ENCODE data around the gene MPND.
A peak's percentile ranks its signal among the peaks of the same experiment; 100 is the strongest.

The MPND gene

DNA sequence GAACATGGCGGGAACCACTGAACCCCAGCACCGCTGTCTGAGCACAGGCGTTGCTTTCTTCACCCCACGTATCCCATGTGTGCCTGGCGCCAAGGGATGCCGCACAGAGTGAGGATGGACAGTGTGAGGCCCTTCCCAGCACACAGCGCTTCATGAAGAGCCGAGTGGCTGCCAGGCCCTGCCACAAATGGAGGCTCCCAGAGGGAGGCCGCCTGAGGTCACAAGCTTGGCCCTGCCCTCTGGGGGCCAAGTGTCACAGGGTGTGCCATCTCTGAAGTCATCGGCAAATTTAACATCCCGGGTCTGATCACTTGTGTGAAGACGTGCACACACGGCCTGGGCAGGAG is 24.4 kb downstream of the MPND start:
- no peak for DNase-seq

DNA sequence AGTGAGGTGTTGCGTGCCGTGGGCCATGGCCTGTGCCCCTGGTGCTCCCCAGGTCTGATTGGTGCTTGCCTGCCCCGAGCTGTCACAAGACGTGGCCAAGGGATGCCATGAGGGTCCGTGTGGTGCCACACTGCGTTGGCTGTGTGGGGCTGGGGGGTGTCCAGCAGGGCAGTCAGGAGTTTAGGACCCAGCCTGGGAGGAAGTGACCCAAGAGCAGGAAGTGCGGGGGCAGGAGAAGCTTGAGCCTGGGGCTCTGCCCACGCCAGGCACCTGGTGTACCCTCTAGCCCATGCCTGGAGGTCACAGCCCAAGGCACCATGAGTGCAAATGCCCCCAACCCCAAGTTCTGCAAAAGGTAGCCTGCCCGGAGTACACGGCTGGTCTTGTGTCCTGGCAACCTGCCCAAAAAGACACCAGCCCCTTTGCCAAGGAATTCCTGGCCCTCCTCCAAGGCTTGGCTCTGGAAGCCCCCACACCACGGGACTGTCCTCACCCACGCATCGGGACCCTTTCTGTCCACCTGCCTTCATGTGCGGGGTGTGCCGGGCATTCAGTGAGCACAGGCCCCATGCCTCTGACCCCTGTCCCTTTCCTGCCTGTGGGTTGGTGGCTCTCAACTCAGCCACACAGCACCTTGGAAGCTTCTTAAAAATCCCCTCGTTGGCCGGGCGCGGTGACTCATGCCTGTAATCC is 24.9 kb downstream of the MPND start:
- no peak for DNase-seq

DNA sequence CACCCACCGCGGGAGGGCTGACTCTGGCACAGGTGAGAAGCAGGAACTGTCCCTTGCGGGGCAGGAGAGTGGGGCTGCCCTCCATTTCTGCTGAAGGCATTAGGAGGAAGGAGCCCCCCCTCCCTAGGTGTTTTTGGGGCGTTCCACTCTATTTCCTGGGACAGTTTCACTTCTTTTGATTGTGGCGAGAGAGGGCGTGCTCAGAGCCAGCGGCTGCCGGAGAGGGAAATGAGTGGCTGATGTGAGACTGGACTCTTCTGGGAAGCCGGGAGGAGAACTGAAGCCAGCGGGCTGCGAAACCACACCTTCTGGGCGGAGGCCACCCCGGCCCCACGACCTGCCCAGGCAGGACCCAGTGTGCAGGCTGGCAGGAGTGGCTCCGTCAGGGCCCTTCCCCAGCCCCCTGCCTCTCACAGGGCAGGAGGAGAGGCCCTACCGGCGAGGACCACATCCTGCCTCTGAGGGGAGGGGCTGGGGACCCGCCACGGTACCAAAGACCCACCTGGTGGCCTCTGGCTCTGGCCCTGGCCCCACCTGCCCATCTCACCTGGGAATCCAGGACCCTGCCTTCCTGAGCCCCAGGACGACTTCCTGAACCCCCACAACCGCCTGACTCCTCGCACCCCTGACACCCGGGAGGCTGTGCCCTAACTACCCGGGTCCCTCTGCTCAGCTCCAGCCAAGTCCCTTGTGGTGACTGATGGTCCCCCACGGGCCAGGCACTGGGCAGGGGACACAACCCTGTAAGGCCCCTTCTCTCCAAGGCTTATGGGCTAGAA is 25.9 kb downstream of the MPND start:
- no peak for DNase-seq

DNA sequence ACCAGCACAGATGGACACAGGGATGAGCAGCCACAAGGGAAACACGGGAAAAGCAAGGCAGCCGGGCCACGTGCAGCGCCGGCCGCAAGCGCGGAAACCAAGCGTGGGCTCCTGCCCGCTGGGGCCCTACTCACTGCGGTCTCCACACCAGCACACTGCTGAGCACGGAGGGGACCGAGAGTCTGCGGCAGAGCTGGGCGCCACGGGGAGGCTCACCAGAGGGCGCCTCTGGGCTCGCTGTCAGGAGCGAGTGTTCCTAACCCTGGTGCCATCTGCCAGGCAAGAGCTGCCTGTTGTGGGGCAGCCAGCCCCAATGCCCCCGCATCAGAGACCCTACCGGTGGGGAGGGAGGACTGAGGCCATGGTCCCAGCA is 26.5 kb downstream of the MPND start:
- peak; percentile 9 for DNase-seq

DNA sequence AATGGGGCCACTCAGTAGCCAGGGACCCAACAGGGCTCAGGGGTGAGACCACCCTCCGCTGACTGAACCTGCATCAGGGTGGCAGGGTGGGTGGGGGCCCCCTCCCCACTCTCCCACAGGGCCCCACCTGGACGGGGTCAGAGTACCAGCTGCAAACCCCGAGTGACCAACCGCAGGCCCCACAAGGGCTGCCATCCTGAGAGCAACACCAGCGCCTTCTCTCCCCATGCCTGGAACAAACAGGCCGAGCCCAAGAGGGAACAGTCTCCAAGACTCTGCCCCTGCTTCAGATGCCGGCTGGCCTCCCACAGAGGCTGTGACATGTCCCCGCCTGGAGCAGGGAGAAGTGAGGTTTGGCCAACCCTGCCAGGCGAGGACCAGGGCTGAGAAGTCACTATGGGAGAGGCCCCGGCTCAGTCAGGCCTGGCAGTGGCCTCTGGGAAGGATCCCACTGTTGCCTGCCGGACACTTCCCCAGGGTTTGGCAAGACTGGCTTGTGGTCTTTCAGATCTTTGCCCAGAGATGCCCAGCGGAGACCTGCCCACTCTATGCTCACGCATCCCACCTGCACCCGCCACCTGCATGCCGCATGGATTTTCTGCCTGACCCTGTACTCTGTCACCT is 27.2 kb downstream of the MPND start:
- no peak for DNase-seq

DNA sequence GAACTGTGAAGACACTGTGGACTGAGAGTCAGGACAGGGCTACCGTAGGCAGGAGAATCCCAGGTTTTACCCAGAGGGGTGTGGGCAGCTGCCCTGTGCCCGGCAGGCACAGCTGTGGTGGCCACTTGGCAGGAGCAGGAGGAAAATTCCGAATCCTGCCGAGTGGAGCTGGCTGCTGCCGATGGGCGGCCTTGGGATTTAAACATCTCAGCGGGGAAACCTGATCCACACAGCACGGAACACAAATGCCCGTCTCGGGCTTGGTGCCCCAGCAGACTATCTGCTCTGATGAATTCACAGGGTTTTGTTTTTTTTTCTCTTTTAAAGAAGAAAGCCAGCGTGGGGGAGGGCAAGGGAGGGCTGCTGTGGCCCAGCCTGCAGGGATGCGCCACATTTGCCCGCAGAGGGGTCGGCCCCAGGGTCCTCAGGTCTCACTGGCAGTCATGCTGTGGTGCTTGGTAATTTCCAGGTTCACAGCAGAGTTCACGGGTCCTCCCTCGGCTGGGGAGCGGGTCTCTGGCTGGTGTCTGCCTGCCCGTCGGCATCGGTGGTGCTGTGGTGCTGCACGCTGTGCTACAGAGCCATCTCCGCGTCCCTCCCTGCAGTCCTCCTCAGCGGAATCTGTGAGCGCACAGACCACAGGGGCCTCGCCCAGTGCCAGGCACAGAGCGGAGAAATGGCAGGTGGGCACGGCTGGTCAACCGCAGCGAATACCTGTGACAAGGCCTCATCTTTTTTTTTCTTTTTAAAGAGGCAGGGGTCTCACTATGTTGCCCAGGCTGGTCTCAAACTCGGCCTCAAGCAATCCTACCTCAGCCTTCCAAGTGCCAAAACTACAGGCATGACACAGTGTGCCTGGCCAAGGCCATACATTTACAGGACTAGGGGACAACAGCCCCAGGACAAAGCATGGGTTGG is 28.1 kb downstream of the MPND start:
- DNase-seq = no peak

DNA sequence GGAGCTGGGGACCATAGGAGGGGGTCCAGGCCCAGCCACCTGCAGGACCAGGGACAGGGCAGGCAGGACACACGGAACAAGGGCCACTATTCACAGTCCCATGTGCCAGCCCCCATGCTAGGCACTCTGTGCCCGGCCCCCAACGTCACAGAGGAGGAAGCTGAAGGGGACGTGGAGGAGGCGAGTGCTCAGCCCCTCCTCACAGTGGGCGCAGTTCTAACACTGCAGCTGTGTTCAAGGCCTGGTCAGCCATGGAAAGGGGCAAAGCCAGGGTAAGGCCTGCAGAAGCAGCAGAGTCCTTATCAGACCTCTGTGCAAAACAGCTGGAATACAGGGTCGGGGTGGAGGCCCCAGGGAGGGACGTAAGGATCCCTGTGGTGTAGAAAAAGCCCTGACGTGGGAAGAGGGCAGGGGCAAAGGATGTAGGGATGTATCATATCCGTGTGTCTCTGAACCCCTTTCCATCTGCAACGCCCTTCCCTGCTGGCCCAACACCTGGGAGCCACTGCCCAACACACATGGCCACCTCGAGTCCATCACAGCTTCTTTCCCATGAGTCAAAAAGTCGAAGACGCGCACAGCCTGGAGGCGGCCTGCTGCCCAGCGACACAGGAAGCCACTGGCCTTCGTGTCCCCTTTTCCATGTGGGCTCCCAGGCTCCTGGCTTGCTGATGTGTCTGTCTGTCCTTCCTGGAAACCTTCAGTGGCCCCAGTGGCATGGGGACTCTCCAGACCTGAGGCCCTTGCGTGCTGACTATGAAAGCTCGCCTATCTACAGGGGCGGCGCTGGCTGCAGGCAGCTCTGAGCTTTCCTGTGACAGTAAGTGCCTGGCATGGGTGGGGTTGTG is 29.0 kb downstream of the MPND start:
- DNase-seq = no peak

DNA sequence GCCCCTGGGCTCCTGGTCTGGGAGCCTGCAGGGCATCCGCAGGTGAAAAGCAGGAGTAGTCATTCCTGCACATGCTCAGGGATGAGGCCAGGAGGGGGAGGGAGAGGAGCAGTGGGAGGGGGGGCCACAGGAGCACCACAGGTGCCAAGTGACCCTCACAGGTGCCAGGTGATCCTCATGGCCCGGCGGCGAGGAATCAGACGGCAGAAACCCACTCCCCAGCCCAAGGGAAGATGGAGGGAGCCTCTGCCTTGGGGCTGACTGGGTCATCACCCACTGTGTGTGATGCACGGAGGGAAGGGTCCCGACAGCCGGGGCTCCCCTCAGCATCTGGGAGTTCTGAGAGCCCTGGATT is 29.6 kb downstream of the MPND start:
- DNase-seq = no peak

DNA sequence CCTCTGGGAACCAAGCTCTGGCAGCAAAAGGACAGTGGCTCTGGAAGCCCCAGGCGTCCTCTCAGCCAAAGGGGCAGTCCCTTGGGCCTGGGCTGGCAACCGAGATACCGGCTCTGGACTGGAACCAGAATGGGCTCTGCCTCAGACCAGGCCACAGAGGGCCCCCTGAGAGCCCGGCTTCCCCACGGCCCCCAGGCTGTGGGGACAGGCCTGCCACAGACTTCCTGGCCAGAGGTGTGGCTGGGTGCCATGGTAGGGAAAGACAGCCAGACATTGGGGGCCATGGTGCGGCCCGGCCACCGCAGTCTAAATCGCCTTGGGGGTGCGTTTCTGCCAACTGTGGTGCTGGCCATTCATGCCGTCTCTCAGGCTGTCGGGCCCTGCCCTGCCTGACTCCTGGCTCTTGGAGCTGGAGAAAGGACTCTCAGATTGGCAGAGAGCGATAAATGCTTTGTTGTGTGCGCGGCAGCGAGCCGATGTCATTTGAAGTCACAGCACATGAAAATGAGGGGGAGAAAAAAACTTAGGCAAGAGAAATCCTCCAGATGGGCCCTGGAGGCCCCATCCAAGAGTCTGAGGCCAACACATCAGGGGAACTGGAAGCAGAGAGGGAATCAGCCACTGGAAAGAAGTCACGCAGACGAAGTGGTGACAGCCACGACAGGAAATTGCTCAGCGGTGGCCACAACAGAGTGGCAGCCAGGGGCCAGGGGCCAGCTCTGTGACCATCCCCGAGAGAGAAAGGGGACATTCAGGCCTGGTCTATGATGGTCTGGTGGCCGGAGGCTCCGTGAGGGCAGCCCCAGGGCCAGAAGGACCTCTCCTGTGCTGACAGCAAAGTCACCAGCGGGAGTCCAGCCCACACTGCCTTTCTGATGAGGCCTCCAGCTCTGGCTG is 30.5 kb downstream of the MPND start:
- DNase-seq = no peak

DNA sequence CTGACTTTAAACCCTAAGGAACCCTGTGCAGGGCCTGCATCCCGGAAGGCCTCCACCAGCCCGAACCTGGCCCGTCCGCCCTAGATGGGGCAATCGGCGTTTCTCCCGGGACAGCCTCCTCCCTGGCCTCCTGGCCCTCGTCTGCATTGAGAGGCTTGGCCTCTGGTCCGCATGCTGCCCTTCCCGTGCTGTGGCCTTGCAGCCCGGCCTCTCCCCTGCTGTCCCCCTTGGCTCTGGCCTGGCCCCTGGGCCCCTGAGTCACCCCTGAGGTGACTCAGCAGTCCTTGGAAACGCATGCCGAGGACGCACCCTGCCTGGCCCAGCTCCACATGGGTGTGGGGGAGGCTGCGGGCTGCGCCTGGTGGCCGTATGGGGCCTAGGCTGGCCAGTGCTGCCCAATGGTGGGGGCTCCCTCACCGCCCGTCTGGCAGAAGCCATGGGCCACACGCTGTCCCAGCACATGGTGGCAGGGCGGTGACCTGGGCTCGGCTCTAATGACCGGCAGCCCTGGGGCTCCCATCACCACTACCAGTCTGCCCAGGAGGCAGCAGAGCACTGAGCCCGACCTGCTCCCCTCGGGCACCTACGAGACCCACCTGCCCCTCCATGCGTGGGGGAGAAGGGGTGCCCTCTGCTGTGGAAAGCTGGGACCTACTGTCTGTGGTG is 31.3 kb downstream of the MPND start:
- no peak for DNase-seq

DNA sequence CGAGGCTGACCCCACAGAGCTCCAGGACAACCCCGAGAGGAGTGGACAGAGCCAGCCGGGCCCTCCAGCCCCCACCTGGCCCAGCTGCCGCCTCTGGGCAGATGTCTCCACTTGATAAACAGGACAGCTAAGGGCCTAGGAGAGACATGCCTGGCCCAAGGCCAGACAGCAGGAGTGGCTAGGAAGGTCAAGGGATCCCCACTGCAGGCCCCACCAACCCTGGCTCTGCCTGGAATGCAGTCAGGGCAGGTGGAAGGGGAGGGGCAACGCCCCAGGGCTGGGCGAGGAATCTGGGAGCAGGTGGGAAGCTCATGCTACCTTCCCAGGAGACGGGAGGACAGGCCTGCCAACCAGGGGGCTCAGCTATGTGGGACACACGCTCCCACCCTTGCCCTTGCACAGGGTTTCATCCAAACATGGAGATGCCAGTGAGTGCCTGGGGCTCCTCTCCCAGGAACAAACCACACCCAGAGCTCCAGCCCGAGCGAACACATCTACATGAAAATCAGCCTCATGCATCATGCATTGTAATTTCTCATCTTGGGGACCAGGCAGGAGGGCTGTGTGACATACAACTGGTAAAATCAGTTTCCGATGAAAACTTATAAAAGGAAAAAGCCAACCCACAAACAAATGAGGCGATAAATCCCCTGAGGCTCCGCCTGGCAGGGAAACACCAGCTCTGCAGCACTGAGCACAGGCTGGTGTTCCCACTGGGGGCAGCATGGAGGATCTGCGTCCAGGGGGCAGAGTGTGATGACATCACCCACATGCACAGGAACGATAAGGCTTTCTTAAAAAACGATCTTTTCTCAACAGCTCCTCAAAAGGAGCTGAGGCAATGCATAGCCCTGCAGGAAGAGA is 32.0 kb downstream of the MPND start:
- no peak for DNase-seq

DNA sequence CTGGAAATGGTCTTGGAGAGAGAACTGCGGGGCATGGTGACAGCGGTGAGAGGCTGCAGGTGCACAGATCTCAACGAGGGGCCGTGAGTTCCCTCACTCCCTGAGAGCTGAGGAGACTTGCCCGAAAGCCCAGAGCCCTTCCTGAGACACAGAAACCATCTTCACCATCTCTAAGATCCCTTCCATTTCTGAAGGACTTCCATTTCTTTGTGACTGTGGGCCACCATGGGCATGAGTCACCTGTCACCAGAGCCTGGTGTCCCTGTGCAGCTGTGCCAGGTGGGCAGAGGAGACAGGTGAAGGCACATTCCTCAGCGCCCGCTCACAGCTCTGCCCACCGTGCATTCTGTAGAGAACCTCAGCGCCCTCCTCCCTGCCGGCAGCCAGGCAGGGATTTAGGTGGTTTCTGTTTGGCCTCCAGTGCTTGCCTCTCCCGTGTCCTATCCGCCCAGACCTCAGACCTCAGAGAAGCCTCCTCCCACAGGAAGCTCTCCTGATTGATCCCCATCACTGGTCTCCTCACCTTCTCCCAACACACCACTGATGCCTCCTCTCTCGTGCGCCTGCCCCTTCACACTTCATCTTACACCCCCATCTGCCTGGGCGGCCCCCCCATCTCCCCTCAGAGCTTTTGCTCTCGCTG is 32.8 kb downstream of the MPND start:
- DNase-seq = no peak

DNA sequence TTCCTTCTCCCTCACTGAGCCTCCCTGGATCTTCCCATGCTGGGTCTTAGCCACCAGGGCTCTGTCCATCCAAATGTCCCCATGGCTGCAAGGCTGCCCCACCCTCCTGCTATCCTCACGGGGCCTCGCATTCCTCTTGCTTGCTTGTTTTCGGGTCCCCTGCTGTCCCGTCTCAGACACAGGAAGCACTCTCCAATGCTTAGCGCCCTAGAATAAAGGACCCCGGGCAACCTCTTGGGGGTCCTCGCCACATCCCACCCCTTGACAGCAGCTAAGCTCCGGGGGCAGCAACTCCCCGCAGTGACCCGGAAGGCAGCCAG is 33.3 kb downstream of the MPND start:
- no peak for DNase-seq

DNA sequence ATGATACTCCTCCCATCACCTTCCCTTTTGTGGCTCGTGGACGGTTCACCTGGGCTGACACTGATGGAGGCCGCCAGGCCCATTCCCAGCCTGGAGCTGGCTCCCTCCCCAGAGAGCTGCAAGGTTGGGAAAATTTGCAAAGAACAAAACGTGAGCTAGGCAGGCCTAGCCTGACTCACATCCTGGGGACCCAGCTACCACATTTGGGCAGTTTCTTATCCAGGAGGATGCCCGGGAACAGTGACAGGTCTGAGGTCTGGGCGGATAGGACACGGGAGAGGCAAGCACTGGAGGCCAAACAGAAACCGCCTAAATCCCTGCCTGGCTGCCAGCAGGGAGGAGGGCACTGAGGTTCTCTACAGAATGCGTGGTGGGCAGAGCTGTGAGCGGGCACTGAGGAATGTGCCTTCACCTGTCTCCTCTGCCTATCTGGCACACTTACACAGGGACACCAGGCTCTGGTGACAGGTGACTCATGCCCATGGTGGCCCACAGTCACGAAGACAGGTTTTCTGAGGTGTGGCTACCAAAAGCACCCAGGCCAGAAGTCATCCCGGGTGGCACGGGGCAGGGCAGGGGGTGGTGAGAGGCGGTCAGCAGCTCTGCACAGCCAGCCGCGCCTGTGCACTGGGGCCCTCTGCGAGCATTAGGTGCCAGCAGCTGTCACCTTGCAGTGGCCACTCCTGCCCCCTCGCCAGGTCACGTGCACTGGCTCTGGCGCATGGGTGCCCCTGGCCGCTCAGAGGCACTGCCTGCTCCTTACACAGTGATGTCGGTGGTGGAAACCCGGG is 33.8 kb downstream of the MPND start:
- no peak for DNase-seq

DNA sequence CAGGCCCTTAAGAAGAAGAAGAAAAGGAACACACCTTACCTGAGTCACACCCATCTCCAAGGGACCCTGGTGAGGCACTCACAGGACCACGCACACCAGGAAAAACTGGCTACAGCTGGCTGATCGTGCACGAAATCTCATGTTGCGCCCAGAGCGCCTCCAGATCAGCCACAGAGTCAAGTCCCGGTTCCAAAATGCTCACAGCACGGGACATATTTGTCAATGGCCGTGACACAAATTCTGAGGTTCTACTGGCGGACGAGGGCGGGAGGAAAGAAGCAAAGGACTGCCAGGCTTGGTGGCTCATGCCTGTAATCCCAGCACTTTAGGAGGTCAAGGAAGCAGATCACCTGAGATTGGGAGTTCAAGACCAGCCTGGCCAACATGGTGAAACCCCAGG is 35.5 kb downstream of the MPND start:
- DNase-seq = no peak

DNA sequence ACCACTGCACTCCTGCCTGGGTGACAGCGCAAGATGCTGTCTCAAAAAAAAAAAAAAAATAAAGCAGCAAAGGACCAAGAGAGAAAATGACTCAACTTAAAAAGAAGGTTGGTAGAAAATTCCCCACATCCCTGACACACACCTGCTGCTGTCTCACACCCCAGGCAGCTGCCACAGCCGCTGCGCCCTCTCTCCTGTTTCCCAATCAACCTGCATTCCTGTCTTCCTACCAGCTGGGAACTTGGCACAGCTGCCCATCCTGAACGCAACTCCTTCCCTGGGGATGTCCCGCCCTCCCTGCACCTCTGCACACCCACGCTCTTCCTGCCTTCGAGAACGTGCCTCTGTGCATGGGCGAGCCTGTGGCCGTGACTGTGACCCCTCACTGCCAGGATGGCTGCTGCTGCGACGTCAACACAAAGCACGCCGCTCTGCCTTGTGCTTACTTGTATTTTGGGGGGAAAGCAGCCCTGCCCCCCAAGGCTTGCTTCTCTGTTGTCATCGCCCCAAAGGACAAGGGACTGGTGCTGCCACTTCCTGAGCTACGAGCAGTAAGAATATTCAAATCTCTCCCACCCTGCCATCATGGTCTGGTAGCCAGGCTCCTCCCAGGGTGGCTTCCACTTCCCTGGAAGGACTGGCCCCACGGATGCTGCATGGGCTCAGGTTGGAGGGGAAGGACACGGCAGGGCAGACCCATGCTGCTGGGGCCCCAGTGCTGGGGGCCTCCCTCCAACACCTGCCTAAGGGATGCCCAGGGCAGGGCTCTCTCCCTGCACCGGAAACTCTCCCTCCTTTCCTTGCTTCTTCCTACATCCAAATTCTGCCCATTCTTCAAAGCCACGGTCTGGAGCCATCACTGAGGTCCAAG is 36.3 kb downstream of the MPND start:
- no peak for DNase-seq

DNA sequence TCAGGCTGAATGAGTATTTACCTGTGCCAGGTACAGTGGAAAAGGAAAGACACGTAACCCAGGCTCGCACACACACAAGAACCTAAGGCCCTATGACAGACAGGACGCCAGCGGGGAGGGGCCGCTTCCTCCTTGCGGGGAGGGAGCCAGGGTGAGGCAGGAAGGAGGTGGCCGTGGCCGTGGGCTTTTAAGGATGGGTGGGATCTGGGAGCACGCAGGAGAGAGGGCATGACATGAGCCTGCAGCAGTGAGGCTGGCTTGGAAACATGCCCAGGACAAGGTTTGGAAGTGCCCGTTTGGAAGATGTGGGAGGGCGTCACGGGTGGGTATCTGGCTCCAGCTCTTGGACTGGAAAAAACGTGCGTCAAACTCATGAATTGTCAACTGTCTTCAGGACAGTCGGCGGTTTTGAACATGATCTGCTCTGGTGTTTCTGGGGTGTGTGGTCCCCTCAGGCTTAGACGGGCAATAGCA is 36.9 kb downstream of the MPND start:
- DNase-seq = no peak

All from NCI-H524 treated with DMSO at 0.1 percent for 48 hours (cell line).